Measurements from ENCODE around the gene GDF9.

GDF9 gene

GRCh38 chr5:132866342-132867045 lies at the start of gene GDF9, which contains the start of gene UQCRQ:
GDF9 (minus strand) TSS chr5:132866469; CDS start chr5:132864533, 1,936 bp downstream.
UQCRQ (plus strand) TSS chr5:132866642; CDS start chr5:132866882, 240 bp downstream.
- DNase-seq: peak; percentile 97

GRCh38 chr5:132915681-132916080 lies 49.4 kb upstream of the GDF9 start:
- no peak for DNase-seq

- DNase-seq: no peak
Observed at GRCh38 chr5:132909702-132910101, 43.4 kb upstream of the GDF9 start.

- no peak for DNase-seq
Observed at GRCh38 chr5:132907161-132907560, 40.9 kb upstream of the GDF9 start.

GRCh38 chr5:132905938-132906337 lies 39.7 kb upstream of the GDF9 start:
- DNase-seq: no peak

GRCh38 chr5:132901730-132902129 lies 35.5 kb upstream of the GDF9 start:
- DNase-seq: no peak

- no peak for DNase-seq
Observed at GRCh38 chr5:132901036-132901435, 34.8 kb upstream of the GDF9 start.

- DNase-seq: no peak
Observed at GRCh38 chr5:132898094-132898493, 31.8 kb upstream of the GDF9 start.

- no peak for DNase-seq
Observed at GRCh38 chr5:132896685-132897084, 30.4 kb upstream of the GDF9 start.

GRCh38 chr5:132895719-132896305 lies 29.5 kb upstream of the GDF9 start:
- no peak for DNase-seq

GRCh38 chr5:132890817-132891216 lies 24.5 kb upstream of the GDF9 start:
- no peak for DNase-seq

GRCh38 chr5:132889501-132889900 lies 23.2 kb upstream of the GDF9 start:
- DNase-seq: no peak

- no peak for DNase-seq
Observed at GRCh38 chr5:132887283-132887682, 21.0 kb upstream of the GDF9 start.

GRCh38 chr5:132886064-132886823 lies 20.0 kb upstream of the GDF9 start:
- DNase-seq: no peak

- DNase-seq: no peak
Observed at GRCh38 chr5:132884548-132884947, 18.3 kb upstream of the GDF9 start.

- no peak for DNase-seq
Observed at GRCh38 chr5:132883261-132883834, 17.1 kb upstream of the GDF9 start.

- no peak for DNase-seq
Observed at GRCh38 chr5:132877938-132878337, 11.7 kb upstream of the GDF9 start.

- no peak for DNase-seq
Observed at GRCh38 chr5:132877466-132877865, 11.2 kb upstream of the GDF9 start.

GRCh38 chr5:132876020-132876759 lies 9.9 kb upstream of the GDF9 start:
- DNase-seq: no peak

GRCh38 chr5:132873930-132874271 lies 7.6 kb upstream of the GDF9 start:
- DNase-seq: no peak

- no peak for DNase-seq
Observed at GRCh38 chr5:132873119-132873929, 7.1 kb upstream of the GDF9 start, which contains the start of gene LEAP2. LEAP2 (plus strand) TSS chr5:132873668; CDS start chr5:132873695, 27 bp downstream.

GRCh38 chr5:132872788-132873118 lies 6.5 kb upstream of the GDF9 start:
- no peak for DNase-seq

Data from NCI-H1092 (cell line).